Muscle of leg (tissue), 11 donors: Measurements from ENCODE around the gene CORO2A. TPM values are rescaled to one million over a fixed set of nuclear protein-coding genes. Genes with fewer than 3 reads are reported as not detected.
"Not testable (repeated sequence)": the region's sequence is repeated elsewhere in the genome, so short reads cannot be mapped to it uniquely, and the experiment has no call there.

Source experiments
- DNase-seq: peaks from one replicate; pipeline ENCODE4 v3.0.0; 2013
- H3K27ac ChIP-seq: one replicate; pipeline ENCODE4 v1.5.1; 2013; ENCODE audit warnings: mild to moderate bottlenecking, low read length, control low read depth
- H3K27me3 ChIP-seq: one replicate; pipeline ENCODE4 v1.6.1; 2013; ENCODE audit warnings: low read length; ENCODE audit not compliant: control insufficient read depth, insufficient read depth
- H3K36me3 ChIP-seq: one replicate; pipeline ENCODE4 v1.6.1; 2013; ENCODE audit warnings: low read length; ENCODE audit not compliant: control insufficient read depth, insufficient read depth
- H3K4me1 ChIP-seq: one replicate; pipeline ENCODE4 v1.6.1; 2013; ENCODE audit warnings: low read length; ENCODE audit not compliant: control insufficient read depth, insufficient read depth
- H3K4me3 ChIP-seq: one replicate; pipeline ENCODE4 v1.5.1; 2013; ENCODE audit warnings: low read length, control low read depth
- H3K9me3 ChIP-seq: replicated peaks from 2 replicates; pipeline ENCODE4 v1.6.1; 2013; ENCODE audit warnings: low read depth, low read length; ENCODE audit not compliant: control insufficient read depth
- WGBS: methylation state at CpG from one replicate; pipeline ENCODE4 v1.1.5; 2013; ENCODE audit warnings: missing lambda C conversion rate; ENCODE audit not compliant: insufficient coverage; 5-methylcytosine and 5-hydroxymethylcytosine counted together
- polyA plus RNA-seq, 8 donors: library from polyadenylated mRNA; unstranded; fragments of 120-200 nt; gene quantifications; one replicate each; pipeline versions ENCODE4 v1.2.1 to v1.2.3, GENCODE V29; 2013; ENCODE audit warnings: inconsistent platforms in 1 of 8, low replicate concordance in 1 of 8; ENCODE audit not compliant: insufficient read length in 8 of 8, insufficient read depth in 1 of 8
- total RNA-seq: library from RNA; stranded (reverse); fragments of 120-200 nt; gene quantifications from one replicate; pipeline ENCODE4 v1.2.4, GENCODE V29; 2013

The CORO2A gene
- total and polyA plus RNA-seq, 9 donors = 0.13 to 1.9 (median 0.36) TPM

DNA sequence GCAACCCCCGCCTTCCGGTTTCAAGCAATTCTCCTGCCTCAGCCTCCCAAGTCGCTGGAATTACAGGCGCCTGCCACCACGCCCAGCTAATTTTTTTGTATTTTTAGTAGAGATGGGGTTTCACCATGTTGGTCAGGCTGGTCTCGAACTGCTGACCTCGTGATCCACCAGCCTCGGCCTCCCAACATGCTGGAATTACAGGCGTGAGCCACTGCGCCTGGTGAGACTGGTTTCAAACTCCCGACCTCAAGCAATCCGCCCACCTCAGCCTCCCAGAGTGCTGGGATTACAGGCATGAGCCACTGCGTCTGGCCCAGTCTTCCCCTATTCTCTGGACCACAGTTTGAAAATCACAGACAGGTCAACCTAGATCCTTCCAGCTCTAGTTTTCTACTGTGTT is 68.3 kb downstream of the CORO2A start:
- not testable (repeated sequence) for H3K9me3 ChIP-seq, H3K27ac ChIP-seq, H3K4me3 ChIP-seq, H3K36me3 ChIP-seq, H3K27me3 ChIP-seq, DNase-seq, H3K4me1 ChIP-seq
- WGBS = 88% methylated on average over 11 of the region's 13 CpGs

- H3K9me3 ChIP-seq = no peaks in the 10 kb centered on the region
- H3K27ac ChIP-seq = peak overlapping the region; percentile 24
- H3K36me3 ChIP-seq = no peaks in the 10 kb centered on the region
- no peak overlapping the region for H3K4me3 ChIP-seq
- H3K4me1 ChIP-seq = peaks cover 7% of the 10 kb centered on the region
- H3K27me3 ChIP-seq = no peaks in the 10 kb centered on the region
- no CpG with 5 or more reads among the region's 3 CpGs for WGBS
- peak; percentile 75 for DNase-seq
Observed at GRCh38 chr9:98121058-98121457, 71.4 kb downstream of the CORO2A start.

- Histone ChIP-seq H3K4me3 (no peak overlapping the region), H3K27me3 (no peaks in the 10 kb centered on the region), H3K4me1 (peaks cover 7% of the 10 kb centered on the region), H3K27ac (peak overlapping the region; percentile 24), H3K36me3 (no peaks in the 10 kb centered on the region), H3K9me3 (no peaks in the 10 kb centered on the region)
- DNase-seq = no peak
- WGBS = 80% methylated on average over 2 of the region's 3 CpGs
Observed at GRCh38 chr9:98120476-98120875, 72.0 kb downstream of the CORO2A start.

- 6% methylated on average over 65 of the region's 71 CpGs for WGBS
- Histone ChIP-seq H3K27ac (no peak within 1 kb of the TSS), H3K27me3 (no peaks in the 10 kb centered on the region), H3K36me3 (no peaks in the 10 kb centered on the region), H3K9me3 (no peaks in the 10 kb centered on the region), H3K4me1 (peaks cover 7% of the 10 kb centered on the region), H3K4me3 (peak within 1 kb of the TSS; percentile 54)
- peak; percentile 33 for DNase-seq
Observed at GRCh38 chr9:98118640-98119601, 73.5 kb downstream of the CORO2A start, which contains the start of gene TRIM14. TRIM14 (minus strand) TSS chr9:98119222; CDS start chr9:98119188, 34 bp downstream.

DNA sequence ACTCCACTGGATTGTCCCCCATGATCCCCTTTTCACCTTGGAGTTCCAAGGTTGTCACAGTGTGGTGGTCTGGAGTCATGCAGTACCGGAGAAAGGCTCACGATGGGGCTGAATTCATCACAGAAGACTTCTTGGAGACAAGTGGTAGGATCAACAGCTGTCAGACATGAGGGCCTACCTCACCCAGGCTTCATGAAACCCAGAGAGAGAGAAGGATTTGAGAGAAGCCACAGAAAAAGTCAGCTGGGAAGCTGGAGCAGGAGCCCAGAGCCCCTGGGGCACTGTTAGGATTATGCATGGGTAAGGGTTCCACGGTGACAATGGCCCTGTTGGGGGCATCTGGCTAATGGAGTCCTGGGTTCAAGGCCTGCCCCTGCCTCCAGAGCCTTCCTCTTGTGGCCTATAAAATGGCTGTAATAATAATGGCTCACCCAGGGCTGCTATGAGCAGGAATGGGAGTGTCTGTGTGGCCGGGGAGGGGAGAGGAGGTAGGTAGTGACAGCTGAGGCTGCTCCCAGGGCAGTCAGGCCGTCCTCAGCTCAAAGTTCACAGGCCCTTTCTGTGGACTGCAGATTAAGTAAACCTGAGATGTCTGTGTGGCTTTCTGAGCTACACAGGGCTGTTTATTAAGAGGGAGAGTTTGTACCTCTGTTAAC is 74.3 kb downstream of the CORO2A start:
- Histone ChIP-seq H3K27me3 (no peaks in the 10 kb centered on the region), H3K9me3 (no peaks in the 10 kb centered on the region), H3K4me3 (peak overlapping the region; percentile 54), H3K36me3 (no peaks in the 10 kb centered on the region), H3K4me1 (peaks cover 7% of the 10 kb centered on the region), H3K27ac (no peak overlapping the region)
- WGBS = 53% methylated on average over 5 of the region's 5 CpGs
- no peak for DNase-seq

DNA sequence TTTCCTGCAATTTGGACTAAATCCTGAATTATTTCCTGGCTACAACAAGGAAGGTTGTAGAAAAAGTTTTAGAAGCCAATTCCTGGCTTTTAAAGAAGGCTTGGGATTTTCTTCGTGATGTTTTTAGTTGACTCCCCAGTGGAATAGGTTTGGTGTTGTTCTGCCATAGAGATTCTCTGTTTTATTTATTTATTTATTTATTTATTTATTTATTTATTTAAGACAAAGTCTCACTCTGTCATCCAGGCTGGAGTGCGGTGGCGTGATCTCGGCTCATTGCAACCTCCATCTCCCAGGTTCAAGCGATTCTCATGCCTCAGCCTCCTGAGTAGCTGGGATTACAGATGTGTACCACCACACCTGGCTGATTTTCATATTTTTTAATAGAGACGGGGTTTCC is 75.3 kb downstream of the CORO2A start:
- H3K27ac ChIP-seq, H3K4me3 ChIP-seq, H3K27me3 ChIP-seq, H3K4me1 ChIP-seq, H3K9me3 ChIP-seq, DNase-seq, H3K36me3 ChIP-seq: not testable (repeated sequence)
- 67% methylated on average over 2 of the region's 6 CpGs for WGBS

DNA sequence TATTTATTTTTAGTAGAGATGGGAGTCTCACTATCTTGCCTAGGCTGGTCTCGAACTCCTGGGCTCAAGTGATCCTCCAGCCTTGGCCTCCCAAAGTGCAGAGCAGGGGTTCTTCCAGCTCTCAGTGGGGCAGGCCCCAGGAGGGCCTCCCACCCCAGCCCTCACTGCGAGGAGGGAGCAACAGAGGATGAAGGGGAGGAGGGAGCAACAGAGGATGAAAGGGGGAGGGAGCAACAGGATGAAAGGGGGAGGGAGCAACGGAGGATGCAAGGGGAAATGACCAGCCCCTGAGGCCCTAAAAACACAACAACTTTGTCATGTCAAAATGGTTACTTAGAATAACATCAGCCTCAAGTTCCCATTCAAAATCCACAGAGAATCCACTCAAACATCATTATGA is 83.4 kb downstream of the CORO2A start:
- Histone ChIP-seq H3K4me3 (no peak overlapping the region), H3K4me1 (no peaks in the 10 kb centered on the region), H3K9me3 (peaks cover 2% of the 10 kb centered on the region), H3K27ac (no peak overlapping the region), H3K27me3 (peaks cover 2% of the 10 kb centered on the region), H3K36me3 (no peaks in the 10 kb centered on the region)
- DNase-seq = no peak
- no CpG with 5 or more reads among the region's 3 CpGs for WGBS

- WGBS = 44% methylated on average over 2 of the region's 5 CpGs
- DNase-seq = no peak
- H3K36me3 ChIP-seq = no peaks in the 10 kb centered on the region
- peaks cover 2% of the 10 kb centered on the region for H3K27me3 ChIP-seq
- H3K27ac ChIP-seq = peak overlapping the region; percentile 20
- no peaks in the 10 kb centered on the region for H3K4me1 ChIP-seq
- H3K4me3 ChIP-seq = no peak overlapping the region
- peaks cover 2% of the 10 kb centered on the region for H3K9me3 ChIP-seq
Observed at GRCh38 chr9:98108531-98109031, 83.9 kb downstream of the CORO2A start.

- peaks cover 2% of the 10 kb centered on the region for H3K27me3 ChIP-seq
- H3K4me1 ChIP-seq = no peaks in the 10 kb centered on the region
- no peak overlapping the region for H3K27ac ChIP-seq
- no CpG with 5 or more reads among the region's 2 CpGs for WGBS
- H3K4me3 ChIP-seq = no peak overlapping the region
- peaks cover 2% of the 10 kb centered on the region for H3K9me3 ChIP-seq
- H3K36me3 ChIP-seq = no peaks in the 10 kb centered on the region
- no peak for DNase-seq
Observed at GRCh38 chr9:98107926-98108325, 84.5 kb downstream of the CORO2A start.

DNA sequence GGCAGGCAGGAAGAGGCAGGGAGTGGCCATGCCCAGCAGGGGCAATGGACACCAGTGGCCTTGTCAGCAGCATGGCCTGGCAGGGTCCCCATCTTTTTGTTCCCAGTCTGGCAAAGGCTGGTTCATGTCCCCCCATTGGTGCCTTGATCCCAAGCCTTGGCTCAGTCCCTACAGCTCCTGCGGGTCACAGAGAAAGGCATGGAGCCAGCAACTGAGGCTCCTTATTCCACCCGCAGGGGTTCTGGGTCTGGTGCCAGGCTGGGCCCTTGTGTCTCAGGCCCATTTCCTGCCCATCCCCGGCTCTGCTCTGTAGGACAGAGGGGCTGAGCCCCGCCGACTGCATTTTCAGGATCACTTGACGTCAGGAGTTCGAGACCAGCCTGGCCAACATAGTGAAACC is 87.4 kb downstream of the CORO2A start:
- H3K4me3 ChIP-seq = no peak overlapping the region
- H3K9me3 ChIP-seq = peaks cover 2% of the 10 kb centered on the region
- no peak for DNase-seq
- 85% methylated on average over 7 of the region's 7 CpGs for WGBS
- no peaks in the 10 kb centered on the region for H3K4me1 ChIP-seq
- H3K27ac ChIP-seq = no peak overlapping the region
- H3K27me3 ChIP-seq = peaks cover 2% of the 10 kb centered on the region
- H3K36me3 ChIP-seq = no peaks in the 10 kb centered on the region
